Endometrium (tissue), 2 donors: ENCODE results near the gene ATG16L2.
"Not testable (repeated sequence)": the region's sequence is repeated elsewhere in the genome, so short reads cannot be mapped to it uniquely, and the experiment has no call there.

Experiments used
- FAIRE-seq: peaks from 2 replicates; lab custom pipeline; 2012; peaks lifted over from hg19 to GRCh38; lab: Jason Lieb, UNC
- donor health status: control.
- donor health status: control.

Gene ATG16L2

DNA sequence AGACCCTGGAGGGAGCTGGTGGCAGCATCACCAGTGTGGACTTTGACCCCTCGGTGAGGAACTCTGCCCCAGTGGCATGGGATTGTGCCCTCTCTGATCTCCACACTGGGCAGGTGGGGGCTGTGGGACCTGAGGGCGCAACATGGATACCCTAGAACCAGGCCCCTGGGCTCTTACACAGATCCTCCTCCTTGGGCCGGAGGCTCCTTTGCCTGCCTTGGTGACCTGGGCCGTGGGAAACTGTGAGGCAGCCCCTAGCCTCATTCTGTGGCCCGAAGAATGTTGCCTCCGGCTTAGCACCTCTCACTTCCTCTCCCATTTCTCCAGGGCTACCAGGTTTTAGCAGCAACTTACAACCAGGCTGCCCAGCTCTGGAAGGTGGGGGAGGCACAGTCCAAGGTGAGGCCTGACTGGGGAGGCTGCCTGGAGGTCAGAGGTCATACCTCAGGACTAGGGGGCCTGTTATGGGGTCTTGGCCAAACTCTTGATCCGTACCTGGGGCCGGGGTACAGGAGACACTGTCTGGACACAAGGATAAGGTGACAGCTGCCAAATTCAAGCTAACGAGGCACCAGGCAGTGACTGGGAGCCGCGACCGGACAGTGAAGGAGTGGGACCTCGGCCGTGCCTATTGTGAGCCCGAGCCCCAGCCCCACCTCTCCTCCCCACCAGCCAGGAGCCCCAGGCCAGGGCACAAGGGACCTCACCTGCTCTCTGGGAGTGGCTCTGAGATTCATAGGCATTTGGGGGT, 12.2 kb downstream of the ATG16L2 start:
- FAIRE-seq: no peak

DNA sequence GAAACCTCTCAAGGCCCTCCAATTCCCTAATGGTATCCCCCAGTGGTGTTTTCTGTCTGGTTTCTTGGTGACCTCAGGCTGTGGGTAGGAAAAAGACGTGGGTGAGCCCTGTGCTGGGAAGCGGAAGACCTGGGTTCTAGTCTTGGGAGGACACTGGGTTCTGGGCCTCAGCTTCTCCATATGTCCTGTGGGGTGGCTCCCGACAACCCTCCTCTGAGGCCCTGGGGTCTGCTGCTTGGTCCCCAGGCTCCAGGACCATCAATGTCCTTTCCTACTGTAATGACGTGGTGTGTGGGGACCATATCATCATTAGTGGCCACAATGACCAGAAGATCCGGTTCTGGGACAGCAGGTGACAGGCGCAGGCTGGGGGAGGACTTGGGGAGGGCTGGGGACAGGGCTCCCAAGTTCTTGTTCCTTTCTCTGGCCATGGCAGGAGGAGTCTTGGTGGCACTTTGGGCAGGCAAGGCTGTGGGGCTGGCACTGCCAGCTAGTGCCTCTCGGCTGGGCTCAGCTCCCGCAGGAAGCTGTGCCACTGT, 12.8 kb downstream of the ATG16L2 start:
- no peak for FAIRE-seq

DNA sequence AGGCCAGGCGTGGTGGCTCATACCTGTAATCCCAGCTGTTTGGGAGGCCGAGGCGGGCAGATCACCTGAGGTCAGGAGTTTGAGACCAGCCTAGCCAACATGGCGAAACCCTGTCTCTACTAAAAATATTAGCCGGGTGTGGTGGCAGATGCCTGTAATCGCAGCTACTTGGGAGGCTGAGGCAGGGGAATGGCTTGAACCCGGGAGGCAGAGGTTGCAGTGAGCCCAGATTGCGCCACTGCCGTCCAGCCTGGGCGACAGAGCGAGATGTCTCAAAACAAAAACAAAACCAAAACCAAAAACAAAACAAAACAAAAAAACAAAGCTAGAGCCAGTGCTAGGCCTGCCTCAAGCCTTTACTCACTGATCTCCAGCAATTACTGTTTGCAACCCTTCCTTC, 13.4 kb downstream of the ATG16L2 start:
- not testable (repeated sequence) for FAIRE-seq

- no peak for FAIRE-seq
Observed at GRCh38 chr11:72828081-72828567, 13.9 kb downstream of the ATG16L2 start.

- no peak for FAIRE-seq
Observed at GRCh38 chr11:72828692-72829101, 14.5 kb downstream of the ATG16L2 start.

DNA sequence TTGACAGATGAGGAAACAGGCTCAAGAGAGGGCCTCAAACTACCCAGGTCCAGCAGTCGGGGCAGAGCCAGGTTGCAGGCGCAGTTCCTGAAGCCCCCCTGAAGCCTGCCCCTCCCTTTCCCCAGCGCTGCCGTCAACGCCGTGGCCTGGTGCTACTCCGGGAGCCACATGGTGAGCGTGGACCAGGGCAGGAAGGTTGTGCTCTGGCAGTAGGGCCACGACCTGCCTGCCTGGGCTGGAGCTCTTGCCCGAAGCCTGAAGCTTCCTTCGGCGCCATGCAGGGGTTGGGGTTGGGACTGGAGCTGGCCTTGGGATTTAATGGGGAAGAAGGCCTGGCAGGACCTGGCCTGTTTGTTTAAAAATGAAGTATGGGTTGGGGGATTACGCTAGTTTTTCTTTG, 15.0 kb downstream of the ATG16L2 start:
- no peak for FAIRE-seq

DNA sequence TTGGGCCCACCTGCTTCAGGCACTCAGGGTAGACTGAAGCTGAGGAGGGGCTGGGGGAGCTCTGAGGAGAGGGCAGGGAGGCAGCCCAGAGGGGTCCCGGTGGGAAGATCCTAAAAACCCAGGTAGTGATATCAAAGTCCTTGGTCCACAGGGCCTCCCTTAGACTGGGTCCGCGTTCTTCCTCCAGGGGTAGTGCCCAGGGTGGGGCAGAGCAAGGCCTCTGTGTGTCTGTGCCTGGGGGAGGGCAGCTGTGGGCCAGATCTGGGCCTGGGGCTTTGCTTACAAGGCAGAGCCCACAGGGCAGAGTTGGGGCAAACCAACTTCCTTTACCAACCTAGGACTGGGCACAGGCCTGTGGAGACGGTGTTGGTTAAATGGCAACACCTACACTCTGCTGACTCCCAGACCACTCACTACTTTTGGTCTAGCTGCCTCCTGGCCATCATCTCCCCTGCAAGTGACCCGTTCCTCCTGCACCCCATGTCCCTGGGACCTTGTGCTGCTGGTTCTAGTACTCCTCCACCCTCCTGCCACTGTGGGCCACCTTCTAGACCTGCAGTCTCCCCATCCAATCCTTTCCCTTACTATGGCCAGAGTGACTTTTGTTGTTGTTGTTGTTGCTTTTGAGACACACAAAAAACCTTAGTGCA, 15.8 kb downstream of the ATG16L2 start:
- no peak for FAIRE-seq

DNA sequence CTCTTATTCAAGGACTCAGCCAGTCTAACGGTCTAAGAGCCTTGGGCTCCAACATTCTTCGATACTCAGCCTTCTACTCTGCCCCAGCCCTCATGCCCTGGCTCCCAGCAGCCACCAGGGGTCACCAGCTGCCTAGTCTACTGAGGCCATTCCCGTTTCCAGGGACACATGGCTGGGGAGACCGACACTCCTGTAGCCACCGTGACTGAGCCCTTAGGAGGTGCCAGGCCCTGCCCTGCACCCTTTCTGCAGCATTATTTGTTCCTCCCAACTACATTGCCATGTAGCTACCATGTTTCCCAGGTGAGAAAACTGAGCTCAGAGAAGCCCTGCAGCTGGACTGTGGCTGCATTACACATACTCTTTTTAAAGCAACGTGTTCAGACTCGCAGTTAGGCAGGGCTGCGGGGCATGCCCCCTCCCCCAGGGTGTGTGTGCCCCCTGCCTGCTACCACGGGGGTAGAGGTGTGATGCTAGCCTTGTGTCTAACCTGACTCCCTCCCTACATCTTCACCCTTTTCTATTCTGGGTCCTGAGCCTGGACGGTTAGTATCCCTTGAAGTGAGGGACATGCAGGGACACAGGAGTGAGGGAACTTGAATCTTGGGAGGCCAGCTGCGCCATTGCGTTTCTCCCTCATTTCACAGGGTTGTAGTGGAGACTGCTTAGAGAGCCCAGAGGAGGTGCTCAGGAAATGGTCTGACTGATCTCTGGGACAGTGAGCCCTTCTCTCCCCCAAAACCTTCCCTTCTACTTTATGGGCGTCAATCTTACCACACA, 17.5 kb downstream of the ATG16L2 start:
- FAIRE-seq: no peak

GRCh38 chr11:72832301-72833082, 18.3 kb downstream of the ATG16L2 start:
- no peak for FAIRE-seq

- FAIRE-seq: no peak
Observed at GRCh38 chr11:72833083-72833733, 19.0 kb downstream of the ATG16L2 start.

- no peak for FAIRE-seq
Observed at GRCh38 chr11:72833811-72834493, 19.7 kb downstream of the ATG16L2 start.

DNA sequence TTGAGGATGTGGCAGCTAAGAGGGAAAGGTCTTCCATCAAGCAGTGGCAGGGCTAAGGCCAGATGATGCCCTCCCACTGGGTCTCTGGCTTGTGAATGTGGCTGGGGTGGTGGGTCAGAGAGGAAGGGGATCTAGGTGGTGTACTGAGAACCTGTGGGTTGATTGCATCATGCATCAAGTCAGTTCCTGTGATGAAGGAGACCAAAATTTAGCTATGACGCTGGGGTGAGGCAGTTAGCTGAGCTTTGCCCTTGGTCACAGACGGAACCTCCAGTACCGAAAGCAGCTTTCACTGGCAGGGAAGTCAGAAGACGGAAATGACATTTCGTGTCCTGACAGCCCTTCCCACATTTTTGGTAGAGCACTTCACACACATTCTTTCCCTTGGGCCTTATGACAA, 20.7 kb downstream of the ATG16L2 start:
- no peak for FAIRE-seq

- FAIRE-seq: no peak
Observed at GRCh38 chr11:72836111-72836510, 21.9 kb downstream of the ATG16L2 start.

GRCh38 chr11:72838691-72839305, 24.6 kb downstream of the ATG16L2 start:
- FAIRE-seq: no peak

GRCh38 chr11:72840780-72841179, 26.6 kb downstream of the ATG16L2 start:
- no peak for FAIRE-seq

- FAIRE-seq: no peak
Observed at GRCh38 chr11:72841397-72841796, 27.2 kb downstream of the ATG16L2 start.

GRCh38 chr11:72842126-72842525, 27.9 kb downstream of the ATG16L2 start:
- FAIRE-seq: no peak

GRCh38 chr11:72842653-72843330, 28.6 kb downstream of the ATG16L2 start:
- FAIRE-seq: no peak

DNA sequence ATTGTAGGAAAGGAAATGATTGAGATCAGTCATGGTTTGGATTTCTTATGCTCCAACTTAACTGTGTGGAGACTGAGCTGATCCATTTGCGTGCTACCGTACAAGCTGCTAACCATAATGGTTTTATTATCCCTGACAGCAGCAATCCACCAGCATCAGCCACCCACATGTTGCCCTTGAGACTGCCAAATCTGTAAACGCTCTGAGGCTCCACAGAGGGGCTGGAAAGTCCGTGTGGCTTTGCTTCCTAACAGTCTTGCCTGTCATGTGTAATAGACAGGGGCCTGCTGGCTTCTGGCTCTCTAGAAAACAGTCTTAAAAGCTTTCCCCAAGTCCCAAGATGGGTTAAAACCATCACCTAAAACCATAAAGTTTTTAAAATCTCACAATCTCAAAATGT, 30.1 kb downstream of the ATG16L2 start:
- no peak for FAIRE-seq
